Fibroblast of skin of scalp (primary cell): ENCODE results near the gene MMP24OS.
A peak's percentile ranks its signal among the peaks of the same experiment; 100 is the strongest.

ENCODE experiments used
- DNase-seq: peaks from one replicate; pipeline ENCODE4 v3.0.0-alpha.2; 2013

MMP24OS gene

DNA sequence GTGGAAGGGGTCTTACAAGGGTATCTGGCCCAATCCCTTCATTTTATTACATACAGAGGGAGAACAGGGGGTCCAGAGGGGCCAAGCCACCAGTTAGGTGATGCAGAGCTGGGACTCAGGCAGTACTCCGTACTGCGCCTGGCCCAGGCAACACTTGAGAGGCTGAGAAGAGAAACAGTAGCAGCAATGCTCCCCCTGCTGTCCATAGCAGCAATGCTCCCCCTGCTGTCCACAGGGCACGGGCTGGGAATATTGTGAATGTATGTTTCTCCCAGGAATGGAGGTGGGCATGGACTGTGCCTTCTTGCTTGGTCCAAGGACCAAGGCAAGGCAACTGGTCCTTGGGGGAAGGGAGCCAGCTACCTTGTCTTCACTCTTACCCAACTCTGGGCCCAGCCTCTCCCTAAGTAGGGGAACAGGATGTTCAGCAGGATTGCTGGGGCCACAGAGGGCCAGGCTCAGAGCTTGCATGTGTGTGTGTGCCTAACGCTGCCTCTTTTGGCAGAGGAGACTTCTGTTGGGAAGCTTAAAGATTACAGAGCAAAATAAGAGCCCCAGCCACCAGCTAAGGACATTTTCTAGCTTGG lies 29.1 kb upstream of the MMP24OS start:
- peak; percentile 87 for DNase-seq

DNA sequence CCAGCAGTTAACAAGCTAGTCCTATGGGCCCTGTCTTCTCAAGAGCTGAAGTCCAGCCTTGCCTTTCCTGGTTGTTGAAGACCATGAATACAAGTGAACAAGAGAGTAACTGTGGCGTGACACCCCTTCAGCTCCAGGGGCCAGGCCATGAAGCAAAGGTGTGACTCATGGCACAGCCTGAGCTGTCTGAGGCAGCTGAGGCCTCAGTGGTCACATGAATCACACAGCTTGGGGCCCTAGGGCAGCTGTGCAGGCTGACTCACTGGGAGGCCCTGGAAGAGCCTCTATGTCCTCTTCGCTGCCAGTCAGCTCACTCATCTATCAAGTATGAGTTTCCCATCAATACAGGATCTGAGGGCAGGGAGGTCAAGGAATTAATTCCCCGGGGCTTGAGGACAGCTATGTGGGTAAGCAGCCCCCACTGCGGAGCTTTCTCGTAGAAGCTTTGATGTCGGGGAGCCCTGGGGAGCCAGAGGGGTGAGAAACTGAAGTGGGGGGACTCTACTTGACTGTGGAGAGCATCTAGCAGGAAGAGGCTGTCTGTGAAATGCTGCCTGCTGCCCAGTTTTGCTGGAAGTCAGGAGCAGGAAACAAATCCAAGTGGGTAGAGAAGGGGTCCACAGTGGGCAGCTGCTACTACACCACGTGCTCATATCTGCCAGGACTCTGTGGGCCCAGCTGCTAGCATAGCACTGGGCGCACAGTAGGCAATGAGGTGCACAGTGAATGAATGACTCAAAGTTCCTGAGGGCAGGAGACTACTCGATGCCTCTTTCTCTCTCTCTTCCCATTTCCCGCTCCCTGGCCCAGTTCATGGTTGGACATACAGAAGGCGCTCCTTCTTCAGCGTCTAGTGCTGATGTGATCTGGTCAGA lies 28.0 kb upstream of the MMP24OS start:
- peak; percentile 100 for DNase-seq

DNA sequence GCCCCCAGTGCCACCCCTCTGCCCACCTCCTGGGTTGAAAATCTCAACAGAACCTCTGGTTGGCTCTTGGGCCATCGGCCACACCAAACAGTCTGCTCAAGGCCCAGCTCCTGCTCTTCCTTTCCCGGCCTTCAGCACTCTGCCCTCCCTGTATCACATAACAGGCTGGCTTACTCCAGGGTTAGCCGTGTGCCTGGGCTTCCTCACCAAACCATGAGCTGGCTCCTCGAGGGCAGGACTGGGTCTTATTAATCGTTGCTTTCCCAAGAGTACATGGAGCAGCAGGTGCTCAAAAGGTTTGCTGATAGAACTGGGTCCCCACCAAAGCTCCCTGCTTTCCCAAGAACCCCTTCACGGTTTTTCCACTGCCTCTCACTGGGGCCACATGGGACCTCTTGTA lies 27.0 kb upstream of the MMP24OS start:
- DNase-seq: no peak

DNA sequence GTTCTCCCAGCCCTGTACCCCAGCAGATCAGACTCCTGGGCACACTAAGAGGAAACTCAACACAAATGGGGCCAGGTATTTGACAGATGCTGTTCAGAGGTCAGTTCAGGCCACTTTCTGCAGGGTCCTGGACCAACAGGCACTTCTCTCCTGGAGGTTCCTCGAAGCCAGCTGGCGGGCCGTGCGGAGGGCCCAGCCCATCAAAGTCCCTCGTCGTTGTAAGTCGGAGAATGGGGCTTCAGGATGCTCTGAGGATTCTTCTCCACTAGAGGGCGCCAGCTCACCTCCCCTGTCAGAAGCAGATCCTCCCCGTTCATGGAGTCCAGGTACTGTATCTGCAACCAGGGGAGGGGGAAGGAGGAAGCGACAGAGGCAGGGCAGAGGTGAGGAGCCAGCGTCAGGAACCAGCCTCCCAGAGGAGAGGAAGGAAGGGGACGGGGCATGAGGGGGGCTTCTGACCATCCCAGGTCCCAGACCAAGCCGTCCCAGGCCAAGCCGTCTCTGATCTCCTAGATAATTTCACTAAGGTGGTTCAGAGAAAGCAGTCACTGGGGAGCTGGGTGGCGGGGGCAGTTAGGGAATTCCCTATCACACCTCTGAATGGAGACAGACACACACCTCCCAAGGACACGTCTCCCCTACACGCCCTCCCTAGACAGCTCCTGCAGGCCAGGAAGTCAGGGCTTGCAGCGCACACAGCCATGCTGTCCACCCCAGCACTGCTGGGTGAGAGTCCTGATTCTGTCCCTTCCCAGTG lies 26.0 kb upstream of the MMP24OS start:
- DNase-seq: peak; percentile 91

DNA sequence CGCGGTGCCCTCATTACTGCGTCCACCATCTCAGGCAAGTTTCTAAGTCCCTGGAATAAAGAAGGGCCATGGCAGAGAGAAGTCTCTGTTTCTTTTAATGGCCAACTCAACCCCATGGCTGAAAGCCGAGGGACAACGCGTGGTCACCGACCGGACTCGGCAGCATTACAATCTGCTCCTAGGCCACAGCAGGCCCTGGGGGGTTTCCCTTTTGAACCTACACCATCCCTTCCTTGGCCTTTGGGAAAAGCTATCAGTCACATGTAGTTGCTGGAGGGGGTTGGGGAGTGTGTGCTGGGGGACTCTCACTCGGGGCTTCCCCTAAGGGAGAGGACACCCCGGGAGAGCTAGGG lies 25.4 kb upstream of the MMP24OS start:
- no peak for DNase-seq

DNA sequence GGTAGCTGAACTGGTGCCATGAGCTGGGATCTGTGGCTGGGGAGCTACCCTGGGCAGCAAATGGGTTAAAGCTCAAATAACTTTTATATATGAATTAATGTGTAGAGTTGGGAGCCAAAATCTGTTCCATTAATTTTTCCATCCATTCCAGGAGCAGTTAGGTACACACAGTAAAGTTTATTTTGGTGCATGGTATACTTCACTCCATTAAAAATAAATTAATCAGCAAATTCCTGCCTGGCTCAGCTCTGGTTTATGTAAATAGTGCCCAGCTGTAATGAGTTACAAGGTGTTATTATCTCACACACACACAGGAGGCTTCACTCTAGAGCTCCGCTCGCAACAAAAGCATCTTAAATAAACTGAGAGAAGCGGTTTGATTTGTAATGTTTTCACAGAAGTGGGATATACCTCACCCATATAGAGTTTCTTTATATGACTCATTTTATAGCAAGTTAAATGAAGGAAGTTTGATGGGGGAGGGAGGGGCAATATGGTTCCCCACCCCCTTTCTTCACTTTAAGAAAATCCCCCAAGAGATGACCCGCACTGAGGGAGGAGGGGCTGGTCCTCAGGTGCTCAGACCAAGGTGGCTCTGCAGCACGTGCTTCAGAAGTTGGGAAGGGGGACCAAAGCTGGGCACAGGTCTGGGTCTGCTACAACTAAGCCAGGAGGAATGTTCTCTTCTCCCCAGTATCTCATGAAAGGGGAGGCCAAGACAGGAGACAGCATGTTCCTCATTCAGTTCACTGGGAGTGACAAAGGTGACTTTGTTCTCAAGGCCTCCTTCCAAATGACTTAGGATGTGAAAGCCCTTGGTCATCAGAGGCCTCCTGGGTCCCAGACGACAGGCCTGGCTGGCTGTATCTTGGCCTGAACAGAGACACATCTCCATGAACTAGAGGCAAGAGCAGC lies 24.8 kb upstream of the MMP24OS start:
- DNase-seq: peak; percentile 75

DNA sequence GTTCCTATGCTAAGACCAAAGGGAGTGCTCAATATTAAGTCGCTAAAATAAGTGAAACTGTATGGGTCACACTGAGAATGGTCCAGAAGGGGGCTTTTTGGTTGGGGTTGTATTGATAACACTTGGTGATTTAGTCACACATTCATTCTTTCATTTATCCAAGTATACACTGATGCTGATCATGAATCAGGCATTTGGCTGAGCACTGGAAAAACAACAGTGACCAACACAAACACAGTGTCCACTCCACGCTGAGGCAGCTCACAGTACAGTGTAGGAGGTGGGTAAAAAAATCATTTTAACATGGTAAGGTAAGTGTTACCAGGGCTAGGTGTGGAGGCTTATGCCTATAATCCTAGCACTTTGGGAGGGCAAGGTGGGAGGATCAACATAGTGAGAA lies 23.5 kb upstream of the MMP24OS start:
- DNase-seq: no peak

DNA sequence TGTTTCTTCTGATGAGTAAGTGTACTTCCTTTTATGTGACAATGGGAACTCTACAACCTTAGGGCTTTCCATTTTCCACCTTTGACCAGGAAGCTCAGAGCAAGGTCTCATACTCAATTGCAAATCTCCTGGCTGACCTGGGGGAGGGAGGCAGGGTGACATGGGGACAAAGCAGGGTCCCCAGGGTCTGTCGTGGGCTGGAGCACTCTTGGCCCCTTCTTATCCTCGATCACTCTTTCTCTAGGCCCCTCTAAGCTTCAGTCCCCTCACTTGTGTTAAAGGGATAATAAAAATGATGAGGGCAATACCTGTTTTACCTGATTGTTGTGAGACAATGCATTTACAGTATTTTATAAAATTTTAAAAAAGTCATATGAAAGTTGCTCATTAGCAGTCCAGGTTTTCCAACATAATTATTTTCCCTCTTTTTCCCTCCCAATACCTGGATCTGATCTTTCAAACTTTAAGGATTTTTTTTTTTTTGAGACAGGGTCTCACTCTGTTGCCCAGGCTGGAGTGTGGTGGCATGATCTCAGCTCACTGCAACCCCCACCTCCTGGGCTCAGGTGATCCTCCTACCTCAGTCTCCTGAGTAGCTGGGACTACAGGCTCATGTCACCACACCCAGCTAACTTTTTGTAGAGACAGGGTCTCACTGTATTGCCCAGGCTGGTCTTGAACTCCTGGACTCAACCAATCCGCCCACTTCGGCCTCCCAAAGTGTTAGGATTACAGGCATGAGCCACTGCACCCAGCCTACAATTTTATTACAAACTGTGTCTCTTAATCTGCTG lies 22.7 kb upstream of the MMP24OS start:
- no peak for DNase-seq

DNA sequence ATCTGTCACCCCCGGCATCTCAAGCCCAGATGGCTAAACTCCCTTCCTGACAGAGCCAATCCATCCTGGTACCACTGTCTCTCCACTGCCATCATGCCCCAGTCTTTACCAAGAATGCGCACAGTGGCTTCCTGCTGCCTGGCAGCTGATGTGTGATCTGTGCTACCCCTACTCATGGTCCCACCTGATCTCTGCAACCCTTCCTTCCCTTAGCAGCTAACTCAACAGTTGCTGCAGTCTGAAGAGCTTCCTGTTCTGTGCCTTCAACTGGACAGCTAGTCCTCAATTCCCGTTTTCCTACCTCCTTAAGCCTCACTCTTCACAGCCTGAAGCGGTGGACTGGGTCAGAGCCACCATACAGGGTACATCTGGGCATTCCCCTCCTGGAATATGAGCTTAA lies 21.9 kb upstream of the MMP24OS start:
- no peak for DNase-seq

DNA sequence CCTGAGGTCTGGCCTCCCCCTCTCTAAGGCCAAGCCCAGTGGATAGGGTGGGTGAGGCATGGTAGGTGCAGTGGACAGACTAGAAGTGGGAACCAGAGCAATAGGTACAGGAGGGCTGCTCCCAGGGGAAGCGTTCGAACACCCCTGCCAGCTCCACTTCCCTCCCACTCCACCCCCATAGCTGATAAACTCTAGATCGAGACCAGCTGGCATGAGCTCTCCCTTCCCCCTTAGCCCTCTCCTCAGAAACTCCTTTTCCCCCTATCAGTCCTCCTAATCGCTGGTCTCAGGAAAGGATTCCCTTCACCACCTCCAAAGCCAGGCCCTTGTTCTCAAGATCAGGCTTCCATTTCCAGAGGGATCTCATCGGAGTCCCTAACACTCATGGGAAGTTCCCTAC lies 20.3 kb upstream of the MMP24OS start:
- no peak for DNase-seq

DNA sequence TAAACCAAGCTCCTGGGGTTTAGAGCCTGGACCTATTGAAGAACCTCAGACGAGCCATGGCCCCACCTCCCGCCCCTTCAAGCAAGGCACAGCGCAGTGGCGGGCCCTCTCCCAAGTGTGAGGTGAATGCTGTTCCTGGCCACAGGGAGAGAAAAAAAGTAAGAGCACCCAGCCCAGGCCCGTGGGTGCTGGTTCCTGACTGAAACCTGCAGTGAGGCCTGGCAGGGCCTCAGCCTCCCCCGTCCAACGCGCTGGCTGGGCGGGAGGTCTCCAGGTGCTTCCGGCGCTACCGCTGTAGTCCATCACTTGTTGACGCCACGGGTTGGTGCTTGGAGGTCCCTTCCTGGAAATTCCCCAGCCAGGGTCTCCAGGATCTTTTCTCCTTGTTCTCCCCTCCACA lies 19.8 kb upstream of the MMP24OS start:
- no peak for DNase-seq

DNA sequence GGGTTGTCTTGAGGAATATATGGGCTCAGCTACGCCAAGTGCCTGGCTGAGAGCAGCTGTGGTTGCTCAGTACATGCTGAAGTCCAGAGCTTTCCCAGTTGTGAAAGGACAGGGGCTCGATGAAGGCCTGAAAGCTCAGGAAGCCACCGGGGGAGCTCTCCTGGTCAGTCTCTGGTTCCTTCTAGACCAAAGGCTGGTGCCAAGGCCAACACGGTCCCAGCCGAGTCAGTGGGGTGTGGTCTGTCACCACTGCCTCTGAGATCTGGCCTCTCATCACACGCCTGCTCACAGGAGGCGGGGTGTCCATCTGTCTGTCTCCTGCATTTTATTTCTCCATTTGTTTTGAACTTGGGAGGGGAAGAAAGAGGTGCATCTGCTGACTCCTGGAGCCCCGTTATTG lies 19.2 kb upstream of the MMP24OS start:
- no peak for DNase-seq

DNA sequence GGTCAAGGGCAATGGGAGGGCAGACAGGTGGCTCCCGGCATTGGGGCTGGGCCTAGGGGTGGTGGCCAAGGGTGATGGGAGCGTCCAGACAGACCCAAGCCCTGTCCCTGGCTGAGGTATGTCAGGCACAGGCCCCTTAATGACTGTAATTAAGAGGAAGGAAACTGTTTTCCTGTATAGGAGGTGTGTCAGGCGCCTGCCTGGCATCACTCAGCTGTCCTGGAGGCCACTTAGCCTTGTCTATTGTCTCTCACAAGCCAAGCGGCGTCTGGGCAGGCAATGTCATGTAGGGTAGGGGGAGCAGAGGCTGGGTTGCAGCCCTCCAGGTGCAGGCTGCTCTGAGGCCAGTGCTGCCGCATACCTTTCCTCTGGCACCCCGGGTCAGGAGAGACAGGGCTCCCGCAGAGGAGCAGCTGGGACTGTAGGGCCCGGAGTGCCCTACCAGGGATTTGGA lies 18.2 kb upstream of the MMP24OS start:
- DNase-seq: no peak

DNA sequence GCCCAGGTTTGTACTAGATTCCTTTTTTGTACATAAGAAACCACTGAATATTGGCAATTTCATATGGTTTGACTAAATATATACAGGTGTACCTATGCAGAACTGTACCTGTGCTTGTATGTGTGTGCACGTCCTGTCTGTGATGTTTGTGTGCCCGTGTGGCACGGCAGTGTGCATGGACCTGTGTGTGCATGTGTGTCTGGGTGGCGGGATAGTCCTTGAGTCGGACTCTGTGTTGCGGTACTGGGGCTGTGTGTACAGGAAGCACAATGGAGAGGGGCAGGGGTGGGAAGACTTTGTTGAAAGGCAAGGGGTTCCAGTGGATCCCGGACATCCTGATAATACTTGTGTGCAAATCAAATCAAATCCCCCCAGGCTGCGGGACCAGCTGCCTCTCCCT lies 17.8 kb upstream of the MMP24OS start:
- no peak for DNase-seq

DNA sequence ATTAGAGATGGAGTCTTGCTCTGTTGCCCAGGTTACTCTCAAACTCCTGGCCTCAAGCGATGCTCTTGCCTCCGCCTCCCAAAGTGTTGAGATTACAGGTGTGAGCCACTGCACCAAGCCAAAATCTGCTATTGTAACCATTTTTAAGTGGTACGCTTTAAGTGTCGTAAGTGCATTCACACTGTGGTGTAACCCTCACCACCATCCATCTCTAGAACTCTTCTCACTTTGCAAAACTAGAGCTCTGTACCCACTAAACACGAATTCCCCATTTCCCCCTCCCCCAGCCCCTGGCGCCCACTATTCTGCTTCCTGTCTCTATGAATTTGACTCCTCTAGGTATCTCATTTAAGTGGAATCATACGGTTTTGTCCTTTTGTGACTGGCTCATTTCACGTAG lies 17.1 kb upstream of the MMP24OS start:
- no peak for DNase-seq

DNA sequence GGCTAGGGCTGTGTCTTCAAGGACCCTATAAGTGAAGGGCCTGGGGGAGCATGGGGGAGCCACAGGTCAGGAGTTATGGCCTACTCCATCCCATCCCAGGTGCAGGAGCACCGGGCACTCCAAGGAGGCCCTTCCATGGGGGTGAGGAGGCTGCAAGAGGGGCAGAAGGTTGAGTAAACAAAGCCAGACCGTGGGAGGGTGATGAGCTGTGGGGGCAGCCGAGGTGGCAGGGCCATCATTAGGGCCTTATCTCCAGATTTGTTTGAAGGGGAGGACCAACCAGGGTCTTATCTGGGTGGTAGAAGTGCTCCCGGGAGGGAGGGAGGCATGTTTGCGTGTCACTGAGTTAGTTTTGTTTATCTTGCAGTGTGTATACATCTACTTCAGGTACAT lies 16.4 kb upstream of the MMP24OS start:
- DNase-seq: no peak

DNA sequence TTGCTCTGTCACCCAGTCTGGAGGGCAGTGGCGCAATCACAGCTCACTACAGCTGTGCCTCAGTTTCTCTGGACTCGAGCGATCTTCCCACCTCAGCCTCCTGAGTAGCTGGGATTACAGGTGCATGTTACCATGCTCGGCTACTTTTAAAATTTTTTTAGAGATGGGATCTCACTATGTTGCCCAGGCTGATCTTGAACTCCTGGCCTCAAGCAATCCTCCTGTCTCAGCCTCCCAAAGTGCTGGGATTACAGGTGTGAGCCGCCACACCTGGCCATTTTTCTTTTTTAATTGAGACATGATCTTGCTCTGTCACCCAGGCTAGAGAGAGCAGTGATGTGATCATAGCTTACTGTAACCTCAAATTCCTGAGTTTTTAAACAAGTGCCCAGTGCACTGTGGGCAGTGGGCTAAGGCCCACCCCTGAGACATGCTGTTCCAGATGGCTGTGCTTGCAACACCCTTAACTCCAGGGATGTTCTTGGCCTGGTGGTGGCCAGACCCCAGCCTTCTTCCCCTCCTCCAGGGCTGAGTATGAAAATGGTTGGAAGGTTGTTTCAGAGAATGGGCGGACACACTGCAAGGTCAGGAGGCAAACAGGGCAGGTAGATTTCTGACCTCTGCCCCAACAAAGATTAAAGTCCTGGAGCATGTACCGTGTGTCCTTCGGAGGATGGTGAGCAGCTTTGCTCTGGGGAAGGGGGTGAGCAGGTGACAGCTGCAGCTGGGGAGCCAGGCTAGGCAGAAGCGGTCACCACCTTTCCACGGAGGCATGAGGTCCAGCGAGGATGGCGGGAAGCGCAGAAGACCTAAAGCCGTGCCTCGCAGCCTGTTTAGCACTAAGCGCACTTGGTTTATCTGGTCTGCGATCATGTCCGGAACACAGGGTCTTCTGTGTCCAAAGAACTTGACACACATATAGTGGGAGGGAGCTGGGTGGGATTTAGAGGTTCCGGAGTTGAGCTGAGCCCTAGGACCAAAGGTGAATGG lies 15.7 kb upstream of the MMP24OS start:
- no peak for DNase-seq

DNA sequence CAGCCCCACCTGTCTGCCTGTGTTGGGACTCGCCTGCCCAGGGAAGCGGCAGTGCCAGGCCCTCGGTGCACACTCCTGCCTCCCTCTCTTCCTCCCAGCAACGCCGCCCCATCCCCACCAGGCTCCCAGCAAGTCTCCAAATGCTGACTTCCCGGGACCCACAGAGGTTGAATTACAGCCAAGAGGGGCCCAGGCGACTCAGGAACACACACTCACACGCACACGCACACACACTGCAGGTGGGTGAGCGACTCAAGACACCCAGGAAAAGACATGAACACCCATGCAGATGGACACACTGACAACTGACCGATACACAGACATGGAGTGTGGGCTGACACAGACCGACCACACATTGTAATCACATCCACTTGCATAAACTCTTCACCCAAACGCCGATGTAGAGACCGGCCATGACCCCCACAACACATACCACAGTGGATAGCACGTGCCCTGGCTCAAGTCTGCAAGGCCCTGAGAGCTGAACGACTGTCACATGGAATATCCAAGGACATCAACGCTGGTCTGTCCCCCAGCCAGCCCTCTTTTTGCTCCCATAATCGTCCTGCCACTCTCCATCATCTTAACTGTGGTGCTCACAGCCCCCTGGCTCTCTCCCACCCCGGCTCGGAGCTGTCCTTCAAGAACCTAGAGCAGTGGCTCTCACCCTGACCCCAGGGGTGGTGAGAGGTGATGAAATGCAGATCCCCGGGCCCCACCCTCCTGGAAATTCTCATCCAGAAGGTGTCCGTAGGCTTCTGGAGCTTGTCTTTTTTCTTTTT lies 14.8 kb upstream of the MMP24OS start:
- DNase-seq: no peak

DNA sequence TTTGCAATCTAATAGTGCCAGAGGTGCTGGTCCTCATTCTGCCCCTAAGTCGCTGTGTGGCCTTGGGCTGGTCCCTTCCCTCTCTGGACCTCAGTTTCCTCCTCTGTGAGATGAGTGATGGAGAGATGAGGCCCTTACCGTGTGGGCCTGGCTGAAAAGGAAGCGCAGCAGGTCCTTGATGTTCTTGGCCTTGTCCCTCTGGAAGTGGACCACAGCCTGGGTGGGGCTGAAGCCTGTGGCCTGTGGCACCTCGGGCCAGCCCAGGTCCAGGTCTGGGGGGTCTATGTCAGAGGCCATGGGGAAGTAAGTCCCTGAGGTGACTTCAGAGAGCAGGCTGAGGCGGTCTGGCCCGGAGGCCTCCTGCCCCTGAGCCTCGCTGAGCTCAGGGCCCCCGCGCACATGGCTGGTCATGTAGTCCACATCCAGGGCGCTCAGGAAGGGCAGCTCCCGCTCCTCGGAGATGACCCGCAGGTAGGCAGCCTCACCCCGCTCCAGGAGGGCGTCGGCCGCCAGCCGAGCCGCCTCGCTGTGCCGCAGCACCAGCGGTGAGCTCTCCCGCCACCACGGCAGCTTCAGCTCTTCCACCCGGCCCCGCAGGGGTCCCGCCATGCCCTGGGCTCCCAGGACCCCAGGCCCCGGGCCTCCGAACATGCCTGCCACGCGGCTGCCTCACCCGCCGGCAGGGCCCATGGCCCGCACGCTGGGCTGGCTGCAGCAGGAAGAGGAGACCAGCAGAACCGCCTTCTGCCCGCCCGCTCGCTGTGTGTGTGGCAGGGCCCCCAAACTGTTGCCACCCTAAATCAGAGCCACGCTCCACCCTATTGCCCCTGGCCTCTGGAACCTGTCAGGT lies 14.0 kb upstream of the MMP24OS start, which contains the start of gene FAM83C:
Gene FAM83C, minus strand, starts transcription at position 772 of the 850 bp plus-strand sequence. Its CDS starts 121 bp downstream, at position 651.
- no peak for DNase-seq
